Keratinocyte (primary cell): Measurements from ENCODE around the gene CD99L2.

Experiments
- CTCF ChIP-seq, 3 experiments: IDR thresholded peaks in 1 of 3; conservative IDR thresholded peaks in 1 of 3; optimal IDR thresholded peaks in 1 of 3; 2 replicates in 2 of 3; 3 replicates in 1 of 3; pipeline versions ENCODE3 to v1.5.1; 2011; ENCODE audit warnings: low read length in 3 of 3, mild to moderate bottlenecking in 3 of 3, moderate library complexity in 2 of 3, control low read depth in 1 of 3, inconsistent platforms in 1 of 3; ENCODE audit not compliant: insufficient read depth in 2 of 3; ENCODE audit errors: extremely low read depth in 1 of 3
- EZH2 ChIP-seq: IDR thresholded peaks from one replicate; pipeline ENCODE4 v1.6.1; 2012; ENCODE audit warnings: inconsistent platforms, mild to moderate bottlenecking, low read length, moderate library complexity

- TF ChIP-seq CTCF (optimal IDR thresholded peaks at IDR 0.05 in 1 of 3, IDR thresholded peaks at IDR 0.05 in 1 of 3, conservative IDR thresholded peaks at IDR 0.05 in 1 of 3; ENCODE audit: extremely low read depth in 1 of 3, insufficient read depth in 2 of 3, low read length in 3 of 3) (no peak), EZH2 (no peak)
Observed at GRCh38 chrX:150757371-150757770, 141.1 kb downstream of the CD99L2 start.
